GM21423 (cell line): ENCODE measurements around the gene CFAP119.
A peak's percentile ranks its signal among the peaks of the same experiment; 100 is the strongest.

ENCODE experiments used
- ATAC-seq: cut with Tn5 transposase; IDR thresholded peaks from one replicate; pipeline ENCODE4 v1.9.1; 2021; ENCODE audit warnings: mild to moderate bottlenecking, moderate library complexity; ENCODE audit not compliant: unreplicated experiment

Gene CFAP119

GRCh38 chr16:30782486-30783279 is 20.8 kb upstream of the CFAP119 start:
- ATAC-seq = no peak

DNA sequence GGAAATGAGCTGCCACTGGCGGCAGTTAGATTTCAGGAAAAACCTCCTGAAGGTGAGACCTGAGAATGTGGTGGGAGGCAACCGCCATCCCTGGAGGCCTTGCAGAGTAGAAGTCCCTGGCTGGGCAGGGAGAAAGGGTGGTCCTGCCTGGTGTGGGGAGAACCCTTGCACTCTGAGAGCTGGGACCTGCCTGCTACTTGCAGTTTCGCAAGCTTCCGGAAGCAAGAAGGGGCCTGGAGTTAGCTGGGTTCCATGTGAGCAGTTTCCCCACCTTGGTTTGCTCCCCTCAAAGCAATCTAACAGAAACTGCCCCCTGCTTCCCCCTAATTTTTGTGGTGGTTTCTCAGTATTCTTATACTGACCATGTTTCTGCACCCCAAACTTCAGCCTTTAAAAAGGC is 18.7 kb upstream of the CFAP119 start:
- no peak for ATAC-seq

GRCh38 chr16:30780021-30780420 is 18.2 kb upstream of the CFAP119 start:
- no peak for ATAC-seq

DNA sequence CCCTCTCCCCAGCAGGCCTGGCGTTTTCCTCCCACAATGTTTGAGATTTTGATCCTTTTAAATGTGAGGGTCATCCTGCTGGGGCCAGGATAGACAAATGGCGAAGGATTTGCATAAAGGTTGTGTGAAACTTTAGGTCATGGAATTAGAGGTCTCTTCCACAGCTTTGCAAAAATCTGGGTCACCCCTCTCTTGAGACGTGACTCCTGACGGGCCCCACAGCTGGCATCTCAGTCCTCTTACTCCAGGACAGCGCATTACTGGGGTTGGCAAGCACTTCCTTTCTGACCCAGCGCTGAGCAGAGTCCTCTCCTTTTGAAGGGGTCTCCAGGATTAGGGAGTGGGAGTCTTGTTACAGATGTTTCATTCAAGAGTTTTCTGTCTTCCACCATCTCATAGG is 17.7 kb upstream of the CFAP119 start:
- no peak for ATAC-seq

DNA sequence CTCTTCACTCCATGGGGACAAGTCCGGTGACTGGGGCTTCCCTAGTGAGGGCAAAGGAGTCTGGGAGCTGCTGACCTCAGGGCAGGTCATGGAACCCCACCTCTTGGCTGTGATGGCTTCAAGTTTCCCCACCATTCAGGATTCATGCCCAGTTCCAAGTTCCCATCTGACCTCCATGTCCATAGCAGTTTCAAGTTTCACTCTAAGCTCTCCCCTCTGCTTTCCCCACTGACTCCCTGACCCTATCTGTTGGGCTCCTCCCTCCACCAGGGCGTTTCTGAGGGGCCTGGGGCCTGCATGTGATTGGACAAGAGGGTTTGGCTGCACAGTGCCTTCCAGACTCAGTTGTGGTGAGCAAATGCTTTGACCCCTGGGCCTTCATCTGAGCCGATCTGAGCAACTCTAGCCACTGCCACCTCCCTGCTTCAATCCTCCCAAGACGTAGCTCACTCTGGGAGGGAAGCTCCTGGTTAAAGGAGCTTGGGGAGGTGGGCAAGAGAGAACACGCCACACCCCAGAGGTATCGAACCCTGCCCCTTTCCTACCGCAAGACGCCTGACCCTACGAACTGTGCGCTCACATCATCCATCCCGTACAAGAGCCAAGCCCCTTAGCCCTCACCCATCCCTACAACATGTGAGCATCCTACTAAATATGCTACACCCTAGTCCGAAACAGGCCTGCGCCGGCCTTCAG is 16.8 kb upstream of the CFAP119 start:
- no peak for ATAC-seq

GRCh38 chr16:30777591-30778297 is 15.9 kb upstream of the CFAP119 start:
- no peak for ATAC-seq

DNA sequence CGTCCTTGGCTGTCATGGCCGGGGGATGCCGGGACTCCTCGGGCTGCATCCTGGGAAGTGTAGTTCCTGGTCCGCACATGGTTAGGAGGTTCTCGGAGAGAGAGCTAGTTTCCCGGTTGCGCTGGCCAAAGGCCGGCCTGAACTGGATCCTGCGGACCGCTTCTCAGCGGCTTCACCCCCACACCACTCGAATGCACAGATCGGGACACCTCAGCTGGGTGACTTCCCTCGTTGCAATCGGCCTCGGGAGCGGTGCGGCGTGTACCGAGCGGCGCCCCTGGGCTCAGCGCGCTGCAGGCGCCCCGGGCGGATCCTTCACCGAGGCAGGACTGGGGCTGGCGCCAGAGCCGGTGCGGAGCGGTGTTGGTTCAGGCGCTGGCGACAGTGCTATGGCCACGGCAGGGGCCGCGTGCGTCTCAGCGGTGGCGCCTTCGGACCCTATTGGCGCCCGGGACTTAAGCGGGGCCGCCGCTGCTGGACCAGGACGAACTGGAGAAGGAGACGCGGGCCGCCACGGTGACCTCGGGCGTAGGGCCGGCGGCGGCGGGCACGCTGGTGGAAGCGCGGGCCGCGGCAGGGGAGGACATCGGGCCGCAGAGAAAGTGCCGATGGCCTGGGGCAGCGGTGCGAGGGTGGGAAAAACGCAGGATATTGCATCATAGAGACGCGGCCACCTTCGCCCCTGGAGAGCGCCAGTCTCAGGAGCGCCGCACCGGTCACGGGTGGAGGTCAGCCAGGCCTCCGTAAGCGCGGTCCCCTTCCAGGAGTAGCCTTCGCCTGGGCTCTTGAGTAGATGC is 13.7 kb upstream of the CFAP119 start:
- ATAC-seq = peak; percentile 54

GRCh38 chr16:30775131-30775391 is 13.2 kb upstream of the CFAP119 start:
- ATAC-seq = no peak

DNA sequence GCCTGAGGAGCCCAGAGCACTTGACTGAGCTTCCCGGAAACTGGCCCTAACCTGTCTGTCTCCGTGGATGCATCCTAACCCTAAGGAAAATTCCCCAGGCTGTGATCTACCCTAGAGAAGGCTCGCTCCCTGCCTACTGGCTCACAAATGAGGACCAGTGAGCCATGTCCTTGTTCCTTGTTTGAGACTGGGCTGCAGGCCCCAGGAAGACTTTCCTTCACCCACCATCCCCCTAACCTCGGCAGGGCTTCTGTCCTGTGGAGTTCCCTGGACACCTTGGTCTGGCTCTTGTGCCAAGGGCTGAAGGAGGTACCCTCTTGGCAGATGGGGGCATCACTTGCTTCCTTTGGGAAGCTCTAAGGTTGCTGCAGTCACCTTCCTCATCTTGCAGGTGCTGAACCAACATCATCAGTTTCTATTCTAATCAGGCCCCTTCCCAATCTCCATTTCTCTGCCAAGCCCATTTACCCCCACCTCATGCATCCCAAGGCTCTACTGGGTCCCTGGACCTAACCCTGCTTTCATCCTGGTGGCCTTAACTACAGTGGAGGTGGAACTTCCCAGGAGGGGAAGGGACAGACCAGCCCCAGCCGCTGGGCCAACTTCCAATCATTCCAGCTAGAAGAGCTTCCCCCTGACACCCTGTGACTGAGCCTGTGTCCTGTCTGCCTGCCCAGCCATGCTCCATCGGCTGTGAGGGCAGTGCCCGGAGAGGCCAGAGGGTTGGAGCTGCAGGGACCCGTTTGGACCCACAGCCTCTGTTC is 12.7 kb upstream of the CFAP119 start:
- ATAC-seq = no peak

GRCh38 chr16:30773826-30774225 is 12.0 kb upstream of the CFAP119 start:
- ATAC-seq = no peak

DNA sequence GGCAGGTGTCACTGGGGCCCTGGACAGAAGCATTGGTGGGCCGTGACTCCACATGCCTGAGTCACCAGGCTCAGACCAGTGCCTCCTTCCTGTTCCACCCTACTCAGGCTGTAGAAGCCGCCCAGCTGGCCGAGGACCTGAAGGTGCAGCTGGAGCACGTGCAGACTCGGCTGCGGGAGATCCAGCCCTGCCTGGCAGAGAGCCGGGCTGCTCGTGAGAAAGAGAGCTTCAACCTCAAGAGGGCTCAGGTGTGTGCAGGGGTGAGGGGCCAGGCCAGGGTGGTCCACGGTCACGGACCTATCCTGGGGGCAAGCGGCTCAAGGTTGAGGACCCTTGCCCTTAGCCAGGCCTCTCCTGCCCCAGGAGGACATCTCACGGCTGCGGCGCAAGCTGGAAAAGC is 9.9 kb upstream of the CFAP119 start:
- no peak for ATAC-seq

DNA sequence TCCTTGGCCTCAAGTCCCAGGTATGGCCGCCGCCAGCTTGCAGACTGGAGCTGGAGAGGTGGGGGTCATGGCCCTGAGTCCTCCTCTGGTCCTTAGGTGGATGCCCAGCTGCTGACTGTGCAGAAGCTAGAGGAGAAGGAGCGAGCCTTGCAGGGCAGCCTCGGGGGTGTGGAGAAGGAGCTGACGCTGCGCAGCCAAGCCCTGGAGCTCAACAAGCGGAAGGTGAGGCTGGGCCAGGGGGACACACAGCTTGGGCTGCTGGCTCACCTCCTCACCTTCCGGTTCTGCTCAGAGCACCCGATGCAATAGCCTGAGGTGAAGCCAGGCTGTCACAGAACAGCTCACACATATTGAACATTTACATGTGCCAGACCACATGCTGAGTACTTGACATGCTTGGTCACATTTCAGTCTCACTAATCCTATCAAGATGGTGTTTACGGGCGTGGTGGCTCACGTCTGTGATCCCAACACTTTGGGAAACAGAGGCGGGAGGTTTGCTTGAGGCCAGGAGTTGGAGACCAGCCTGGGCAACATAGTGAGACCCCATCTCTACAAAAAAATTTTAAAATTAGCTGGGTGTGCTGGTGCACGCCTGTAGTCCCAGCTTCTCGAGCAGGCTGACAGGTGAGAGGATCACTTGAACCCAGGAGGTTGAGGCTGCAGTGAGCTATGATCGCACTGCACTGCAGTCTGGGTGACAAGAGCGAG is 7.7 kb upstream of the CFAP119 start:
- ATAC-seq = no peak

DNA sequence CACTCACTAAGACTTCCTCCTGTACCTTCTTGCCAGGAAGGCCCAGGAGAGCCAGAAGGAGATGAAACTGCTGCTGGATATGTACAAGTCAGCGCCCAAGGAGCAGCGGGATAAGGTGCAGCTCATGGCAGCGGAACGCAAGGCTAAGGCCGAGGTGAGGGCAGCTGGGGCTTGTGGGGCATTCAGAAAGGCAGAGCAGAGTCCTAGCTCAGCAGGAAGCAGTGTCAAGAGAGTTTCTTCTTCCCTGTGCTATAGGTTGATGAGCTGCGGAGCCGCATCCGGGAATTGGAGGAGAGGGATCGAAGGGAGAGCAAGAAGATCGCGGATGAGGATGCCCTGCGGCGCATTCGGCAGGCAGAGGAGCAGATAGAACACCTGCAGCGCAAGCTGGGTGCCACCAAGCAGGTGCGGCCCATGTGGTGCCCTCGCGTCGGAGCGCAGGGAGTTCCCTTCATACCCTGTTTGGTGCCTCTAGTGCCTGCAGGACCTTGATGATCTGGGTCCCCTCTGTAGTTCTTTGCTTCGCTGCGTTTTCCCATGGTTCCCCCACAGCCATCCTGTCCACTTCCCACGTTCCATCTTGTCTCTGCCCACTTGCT is 6.8 kb upstream of the CFAP119 start:
- no peak for ATAC-seq

DNA sequence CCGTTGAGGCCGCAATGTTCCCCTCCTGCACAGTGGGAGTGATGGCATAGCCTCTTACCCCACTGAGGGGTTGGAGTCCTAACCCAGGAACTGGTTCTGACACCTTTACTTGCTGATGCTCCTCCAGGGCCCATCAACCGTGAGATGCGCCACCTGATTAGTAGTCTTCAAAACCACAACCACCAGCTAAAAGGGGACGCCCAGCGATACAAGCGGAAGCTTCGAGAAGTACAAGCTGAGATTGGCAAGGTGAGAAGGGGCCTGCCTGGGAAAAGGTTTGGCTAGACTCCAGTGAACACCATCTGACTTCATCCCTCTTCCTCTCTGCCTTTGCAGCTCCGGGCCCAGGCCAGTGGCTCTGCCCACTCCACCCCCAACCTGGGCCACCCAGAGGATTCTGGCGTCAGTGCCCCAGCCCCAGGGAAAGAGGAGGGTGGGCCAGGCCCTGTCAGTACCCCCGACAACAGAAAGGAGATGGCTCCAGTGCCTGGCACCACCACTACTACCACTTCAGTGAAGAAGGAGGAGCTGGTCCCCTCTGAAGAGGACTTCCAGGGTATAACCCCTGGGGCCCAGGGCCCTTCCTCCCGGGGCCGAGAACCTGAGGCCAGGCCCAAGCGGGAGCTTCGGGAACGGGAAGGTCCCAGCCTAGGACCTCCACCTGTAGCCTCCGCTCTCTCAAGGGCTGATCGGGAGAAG is 6.1 kb upstream of the CFAP119 start:
- no peak for ATAC-seq

DNA sequence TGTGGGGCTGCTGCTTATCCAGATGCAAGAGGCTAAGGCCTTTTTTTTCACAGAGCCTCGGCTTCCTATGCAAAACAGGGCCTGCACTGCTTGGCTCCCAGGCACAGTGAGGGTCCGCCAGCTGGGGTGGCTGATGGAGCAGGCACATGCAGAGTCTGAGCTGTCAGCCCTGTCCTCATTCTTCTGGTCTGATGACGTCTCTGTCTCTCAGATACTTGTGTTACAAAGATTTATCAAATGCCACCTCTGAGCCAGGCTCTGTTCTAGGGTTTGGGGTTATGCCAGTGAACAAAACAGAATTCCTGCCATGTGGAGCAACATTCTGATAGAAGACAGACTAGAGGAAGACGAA is 5.0 kb upstream of the CFAP119 start:
- no peak for ATAC-seq

- no peak for ATAC-seq
These were observed 4.5 kb upstream of the CFAP119 start for GRCh38 chr16:30766206-30766932.

- ATAC-seq = no peak
These were observed 3.1 kb upstream of the CFAP119 start for GRCh38 chr16:30764816-30765465.

- ATAC-seq = no peak
These were observed 2.2 kb upstream of the CFAP119 start for GRCh38 chr16:30764086-30764485.
